HG02798 (cell line): ENCODE measurements around the gene ATP10A.
A peak's percentile ranks its signal among the peaks of the same experiment; 100 is the strongest.

Source experiments
- ATAC-seq: cut with Tn5 transposase; IDR thresholded peaks from one replicate; pipeline ENCODE4 v1.9.1; 2021; ENCODE audit warnings: mild to moderate bottlenecking; ENCODE audit not compliant: unreplicated experiment, poor library complexity

ATP10A gene

DNA sequence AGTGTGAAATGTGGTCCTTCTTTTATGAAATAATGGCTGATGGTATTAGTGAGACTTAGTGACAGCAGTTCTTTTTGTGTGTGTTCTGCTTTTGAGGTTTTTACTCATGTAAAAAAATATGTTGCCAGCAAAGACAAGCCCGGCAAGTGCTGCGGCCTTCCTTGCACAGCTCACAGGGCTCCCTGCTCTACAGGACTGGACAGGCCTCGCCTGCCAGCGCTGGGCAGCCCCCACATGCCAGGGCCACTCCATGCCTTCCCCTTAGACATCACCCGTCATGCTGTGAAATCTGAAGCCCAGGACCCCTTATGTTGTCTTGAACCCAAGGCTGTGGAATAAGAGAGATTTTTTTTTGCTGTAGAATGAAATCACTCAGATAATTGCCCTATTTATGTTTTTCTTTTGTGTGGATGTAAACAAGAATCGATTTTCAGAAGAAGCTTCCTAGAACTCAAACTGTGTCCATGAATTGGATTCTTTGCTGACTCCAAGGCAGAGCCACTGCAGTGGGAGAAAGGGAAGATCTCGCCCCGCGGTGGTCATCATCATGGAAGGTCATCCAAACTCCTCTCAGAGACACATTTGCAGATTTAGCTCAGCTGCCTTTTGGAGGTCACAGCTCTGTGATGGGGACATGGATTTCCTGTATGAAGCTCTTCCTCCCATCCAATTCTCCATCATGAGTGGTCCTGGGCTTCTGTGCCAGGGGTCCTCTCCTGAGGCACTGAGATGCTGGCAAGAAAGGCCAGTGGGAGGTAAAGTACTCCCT is 150.8 kb downstream of the ATP10A start:
- ATAC-seq, result no peak

DNA sequence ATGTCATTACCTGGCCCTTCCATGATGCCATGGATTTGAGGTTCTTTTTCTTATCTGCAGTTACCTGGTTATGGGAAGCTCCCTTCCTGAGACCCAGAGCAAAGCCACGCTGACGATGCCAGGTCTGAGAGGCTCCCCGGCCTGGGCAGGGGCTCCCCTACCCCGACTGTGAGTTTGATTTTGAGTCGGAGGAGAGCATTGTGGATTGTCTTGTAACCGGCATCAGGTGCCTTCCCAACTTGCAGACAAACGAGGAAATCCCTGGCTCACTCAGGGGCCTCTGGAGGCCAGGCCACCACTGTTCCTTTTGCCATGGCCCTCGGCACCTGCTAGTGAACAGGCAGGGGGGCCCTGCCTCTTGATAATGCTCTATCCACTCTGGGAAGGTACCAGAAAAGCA is 151.4 kb downstream of the ATP10A start:
- ATAC-seq, result no peak

DNA sequence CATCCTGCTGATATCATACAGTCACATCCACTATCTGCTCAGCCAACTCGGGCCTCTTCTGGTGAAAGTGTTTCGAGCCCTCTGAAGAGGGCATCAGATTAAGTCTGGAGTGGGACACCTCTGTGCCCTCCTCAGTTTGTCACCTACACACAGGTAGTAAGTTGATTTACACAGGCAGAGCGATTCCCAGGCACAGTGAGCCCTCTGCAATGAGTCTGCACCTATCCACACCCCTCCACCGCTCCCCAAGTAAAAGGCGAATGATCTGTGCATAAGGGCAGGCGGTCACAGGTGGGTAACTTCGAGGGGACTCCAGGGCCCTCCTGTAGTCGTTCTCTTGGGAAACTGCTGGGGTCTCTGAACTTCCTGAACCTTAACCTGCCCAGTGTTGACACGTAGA is 152.0 kb downstream of the ATP10A start:
- ATAC-seq, result no peak

DNA sequence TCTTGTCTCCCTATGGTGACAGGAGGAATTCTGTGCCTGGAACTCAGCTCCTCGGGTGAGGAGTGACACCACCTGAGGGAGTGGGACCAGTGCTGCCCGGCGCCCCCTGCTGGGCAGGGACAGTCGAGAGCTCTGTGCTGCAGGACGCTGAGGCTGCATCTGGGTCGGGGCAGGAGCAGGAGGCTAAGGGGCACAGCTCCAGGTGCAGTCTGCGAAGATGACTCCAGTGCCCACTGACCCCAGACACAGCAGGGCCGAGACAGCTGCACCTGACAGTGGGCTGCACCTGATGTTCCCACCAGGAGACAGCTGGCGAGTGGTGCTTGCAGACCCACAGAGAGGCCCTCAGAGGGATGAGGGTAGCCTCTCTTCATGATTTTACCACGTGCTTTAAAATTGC is 152.9 kb downstream of the ATP10A start:
- peak; percentile 51 for ATAC-seq

DNA sequence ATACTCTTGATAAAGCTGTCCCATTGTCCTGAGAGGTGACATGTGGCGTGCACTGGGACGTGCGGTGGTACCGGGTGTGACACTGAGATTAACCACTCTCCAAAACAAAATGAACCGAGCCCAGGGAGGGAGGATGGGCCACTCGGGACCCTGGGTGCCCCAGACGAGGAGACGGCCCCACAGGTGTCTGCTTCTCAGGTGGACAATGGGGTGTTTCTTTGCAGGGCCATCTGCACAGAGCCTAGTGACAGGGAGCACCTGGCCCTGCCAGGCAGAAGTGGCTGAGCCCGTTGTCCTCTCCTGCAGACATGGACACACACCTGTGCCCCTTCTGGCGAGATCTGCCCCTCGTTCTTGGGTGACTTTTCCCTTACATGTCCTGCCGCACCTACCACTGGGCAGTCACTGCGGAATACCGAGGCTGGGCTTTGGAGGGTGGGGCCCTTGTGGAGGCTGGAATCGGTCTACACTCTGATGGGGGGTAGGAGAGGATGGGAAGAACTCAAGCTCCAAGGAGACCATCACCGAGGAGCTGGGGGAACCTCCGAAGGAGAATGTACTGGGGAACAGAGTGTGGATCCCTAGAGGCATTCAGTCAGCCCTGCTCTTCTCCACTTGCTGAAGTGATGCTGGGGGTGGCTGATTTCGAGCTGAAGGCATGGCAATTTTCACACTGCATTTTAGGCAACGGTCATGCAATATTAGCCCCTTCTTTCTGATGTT is 153.5 kb downstream of the ATP10A start:
- ATAC-seq, result no peak

DNA sequence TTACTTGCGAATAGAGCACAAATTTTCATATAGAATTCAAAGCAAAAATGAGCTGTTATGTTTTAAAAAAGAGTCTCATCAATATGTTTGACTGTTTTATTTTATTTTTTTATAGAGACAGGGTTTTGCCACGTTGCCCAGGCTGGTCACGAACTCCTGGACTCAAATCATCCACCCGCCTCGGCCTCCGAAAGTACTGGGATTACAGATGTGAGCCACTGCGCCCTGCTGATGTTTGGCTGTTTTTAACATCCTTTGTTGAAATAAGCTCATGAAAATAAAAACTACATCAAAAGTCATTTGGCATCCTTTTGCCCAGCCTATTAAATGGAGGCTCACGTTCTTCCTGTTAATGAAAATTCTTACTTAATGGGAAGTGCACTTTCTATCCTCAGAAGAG is 154.7 kb downstream of the ATP10A start:
- ATAC-seq, result no peak

DNA sequence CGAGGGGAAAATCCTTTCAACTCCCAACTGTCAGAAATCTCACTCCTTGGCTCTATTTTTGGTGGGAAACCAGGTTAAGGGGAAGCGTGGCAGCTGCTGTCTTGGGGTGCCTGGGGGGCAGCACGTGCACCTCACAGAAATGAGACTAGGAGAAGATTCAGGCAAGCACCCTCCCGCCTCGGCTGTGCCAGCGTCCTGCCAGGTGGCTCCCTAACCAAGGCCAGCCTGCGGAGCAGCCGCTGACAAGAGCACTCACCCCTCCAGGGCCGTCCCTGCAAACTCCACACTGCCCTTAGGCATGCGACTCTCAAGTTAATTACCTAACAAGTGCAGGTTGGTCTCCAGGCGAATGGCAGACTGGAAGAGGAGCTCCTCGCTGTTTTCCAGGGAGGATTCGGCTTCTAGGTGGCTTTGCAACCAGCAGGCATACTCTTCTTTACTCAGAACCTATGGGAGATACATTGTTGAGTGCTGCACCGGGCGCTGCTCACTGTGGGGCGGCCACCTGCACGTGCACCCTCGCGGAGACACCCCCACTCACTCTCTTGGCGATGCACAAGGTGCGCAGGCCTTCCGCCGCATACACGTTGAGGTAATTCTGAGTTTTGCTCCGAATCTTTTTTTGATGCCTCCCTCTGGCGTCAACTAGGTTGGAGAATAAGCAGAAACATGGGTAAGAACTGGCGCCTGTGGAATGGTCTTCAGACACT is 155.3 kb downstream of the ATP10A start:
- ATAC-seq, result no peak

DNA sequence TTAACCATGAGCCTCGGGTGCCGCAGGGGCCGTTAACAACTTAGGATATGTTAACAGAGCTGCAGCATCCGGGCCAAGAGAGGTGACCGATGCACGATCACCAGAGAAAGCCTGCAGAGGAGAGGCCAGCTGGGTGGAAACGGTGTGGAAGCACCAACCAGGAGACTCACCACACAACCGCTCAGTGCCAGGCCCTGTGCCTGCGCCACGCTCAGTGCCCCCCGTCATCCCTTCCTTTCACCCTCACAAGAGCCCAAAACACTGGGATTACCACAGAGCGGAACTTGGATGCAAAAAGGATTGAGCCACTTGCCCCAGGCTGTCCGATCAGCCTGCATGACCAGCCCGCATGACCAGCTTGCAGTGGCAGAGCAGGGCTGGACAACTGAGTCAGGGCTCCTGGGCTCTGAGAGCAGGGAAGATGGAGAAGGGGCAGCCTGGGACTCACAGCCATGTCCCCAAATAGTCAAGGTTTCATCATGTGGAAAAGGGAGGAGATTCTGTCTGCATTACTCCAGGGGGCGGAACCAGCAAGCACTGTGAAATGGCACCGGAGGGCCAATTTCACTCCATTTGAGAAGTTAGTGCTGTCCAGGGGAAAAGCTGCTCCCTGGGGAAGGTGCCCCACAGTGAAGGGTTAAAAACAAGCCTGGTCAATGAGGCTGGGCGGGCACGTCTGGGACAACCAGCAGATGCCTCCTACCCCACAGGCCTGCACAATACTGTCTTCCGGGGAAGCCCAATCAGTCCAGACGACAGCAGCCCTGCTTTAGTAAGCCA is 156.8 kb downstream of the ATP10A start:
- no peak for ATAC-seq

DNA sequence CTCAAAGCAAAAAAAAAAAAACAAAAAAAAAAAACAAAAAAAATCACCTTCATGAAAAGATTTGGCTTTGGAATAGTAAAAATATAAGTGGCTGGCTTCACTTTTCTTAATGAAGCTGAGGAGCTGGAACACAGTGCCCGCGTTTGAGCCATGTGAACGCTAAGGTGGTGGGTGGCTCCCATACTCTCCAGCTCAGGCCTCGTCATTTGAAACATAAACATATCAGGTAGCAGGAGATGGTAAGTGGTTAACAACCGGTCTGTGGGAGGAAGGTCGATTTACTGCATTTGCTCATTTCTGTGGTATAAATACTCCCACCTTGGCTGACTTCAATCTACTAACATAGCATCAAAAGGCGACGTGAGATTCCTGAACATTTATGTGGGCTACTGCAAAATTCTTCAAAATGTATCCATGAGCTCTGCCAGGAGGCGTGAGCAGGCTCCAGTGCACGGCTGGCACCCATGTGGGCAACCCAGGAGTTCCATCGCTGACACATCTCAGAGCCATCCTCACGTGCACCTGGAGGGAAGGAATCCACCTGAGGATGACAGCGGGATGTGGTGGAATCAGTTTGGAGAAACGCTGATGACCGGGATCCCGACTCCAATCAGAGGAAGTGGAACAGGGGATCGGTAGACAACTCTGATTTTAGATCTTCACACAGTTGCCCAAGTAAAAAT is 157.6 kb downstream of the ATP10A start:
- ATAC-seq, result no peak

DNA sequence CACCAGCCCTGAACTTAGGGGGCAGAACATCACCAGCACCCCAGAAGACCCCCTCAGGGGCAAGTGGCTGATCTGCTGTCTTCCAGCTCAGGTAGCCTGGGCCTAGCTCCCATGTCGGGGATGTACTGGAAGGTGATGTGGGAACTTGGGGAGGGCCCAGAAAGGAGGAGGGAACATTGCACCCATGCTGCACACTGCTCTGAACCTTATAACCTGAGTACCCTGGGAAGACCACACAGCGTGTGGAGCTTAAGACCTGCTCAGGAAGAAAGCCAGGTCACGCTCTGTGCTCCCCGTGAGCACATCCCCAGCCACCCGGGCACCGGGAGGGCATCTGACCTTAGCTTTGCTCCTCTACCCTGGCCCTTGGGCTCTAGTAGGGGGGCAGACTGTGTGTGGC is 159.4 kb downstream of the ATP10A start:
- ATAC-seq, result no peak

DNA sequence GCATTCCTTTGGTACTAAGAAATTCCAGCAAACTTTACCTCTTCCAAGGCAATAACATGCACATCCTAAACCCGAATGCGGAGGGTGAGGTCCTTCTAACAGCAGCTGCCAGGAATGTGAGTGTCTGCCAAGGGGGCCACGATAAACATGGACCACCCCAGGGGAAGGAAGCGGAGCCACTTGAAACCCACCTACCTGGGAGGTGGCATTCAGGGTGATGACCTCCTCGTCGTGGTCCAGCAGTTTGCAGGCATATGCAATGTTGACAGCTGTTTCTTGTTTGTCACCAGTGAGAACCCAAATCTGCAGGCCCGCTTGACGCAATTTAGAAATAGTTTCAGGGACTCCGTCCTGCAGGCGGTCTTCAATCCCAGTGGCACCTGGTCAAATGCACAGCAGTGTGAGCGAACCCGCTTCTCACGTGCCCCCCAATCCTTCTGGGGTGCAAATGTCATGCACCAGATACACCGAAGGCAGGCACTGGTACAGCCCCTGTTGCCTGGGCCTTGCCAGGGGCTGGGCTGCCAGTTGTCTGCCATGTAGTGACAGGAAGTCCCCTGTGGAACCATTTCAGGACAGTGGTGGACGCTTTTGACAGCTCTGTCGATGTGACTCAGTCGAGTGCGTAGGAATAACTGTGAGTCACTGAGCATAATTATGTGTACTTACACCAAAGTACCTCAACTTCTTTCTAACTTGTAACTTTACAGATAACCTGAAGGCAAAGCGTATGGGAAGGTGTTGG is 161.2 kb downstream of the ATP10A start:
- ATAC-seq, result no peak

DNA sequence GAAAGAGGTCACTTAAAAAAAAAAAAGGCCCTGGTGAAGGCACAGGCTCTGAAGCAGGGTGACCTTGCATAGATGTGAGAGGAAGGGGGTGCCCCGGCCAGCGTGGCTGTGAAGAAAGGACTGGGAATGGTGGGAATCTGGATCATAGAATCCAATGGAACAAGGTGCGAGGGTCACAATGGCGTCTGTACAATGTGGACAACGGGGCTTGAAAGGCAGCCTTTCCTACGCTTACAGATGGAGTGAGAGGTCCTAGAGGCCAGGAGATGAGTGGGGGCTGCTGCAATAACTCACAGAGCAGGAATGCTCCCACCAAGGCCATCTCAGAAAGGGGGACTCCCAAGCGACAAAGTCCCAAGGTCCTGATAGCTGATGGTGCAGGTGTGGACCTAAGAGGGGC is 162.2 kb downstream of the ATP10A start:
- ATAC-seq, result no peak

DNA sequence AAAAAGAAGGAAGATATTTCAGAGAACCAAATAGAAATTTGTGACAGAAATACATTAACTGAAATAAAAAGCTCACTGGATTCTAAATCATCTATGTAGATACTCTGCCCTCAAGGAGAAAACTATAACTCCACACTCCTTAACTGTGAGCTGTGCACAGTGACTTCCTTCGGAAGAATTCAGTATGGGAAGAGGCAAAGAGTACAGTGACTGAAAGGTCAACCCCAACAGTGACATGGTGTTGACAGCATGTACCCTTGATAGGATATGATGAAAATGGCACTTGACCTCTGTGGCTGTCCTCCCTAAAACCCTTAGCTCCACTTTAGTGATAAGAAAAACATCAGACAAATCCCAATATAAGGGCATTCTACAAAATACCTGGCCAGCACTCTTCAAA is 165.5 kb downstream of the ATP10A start:
- ATAC-seq, result no peak

DNA sequence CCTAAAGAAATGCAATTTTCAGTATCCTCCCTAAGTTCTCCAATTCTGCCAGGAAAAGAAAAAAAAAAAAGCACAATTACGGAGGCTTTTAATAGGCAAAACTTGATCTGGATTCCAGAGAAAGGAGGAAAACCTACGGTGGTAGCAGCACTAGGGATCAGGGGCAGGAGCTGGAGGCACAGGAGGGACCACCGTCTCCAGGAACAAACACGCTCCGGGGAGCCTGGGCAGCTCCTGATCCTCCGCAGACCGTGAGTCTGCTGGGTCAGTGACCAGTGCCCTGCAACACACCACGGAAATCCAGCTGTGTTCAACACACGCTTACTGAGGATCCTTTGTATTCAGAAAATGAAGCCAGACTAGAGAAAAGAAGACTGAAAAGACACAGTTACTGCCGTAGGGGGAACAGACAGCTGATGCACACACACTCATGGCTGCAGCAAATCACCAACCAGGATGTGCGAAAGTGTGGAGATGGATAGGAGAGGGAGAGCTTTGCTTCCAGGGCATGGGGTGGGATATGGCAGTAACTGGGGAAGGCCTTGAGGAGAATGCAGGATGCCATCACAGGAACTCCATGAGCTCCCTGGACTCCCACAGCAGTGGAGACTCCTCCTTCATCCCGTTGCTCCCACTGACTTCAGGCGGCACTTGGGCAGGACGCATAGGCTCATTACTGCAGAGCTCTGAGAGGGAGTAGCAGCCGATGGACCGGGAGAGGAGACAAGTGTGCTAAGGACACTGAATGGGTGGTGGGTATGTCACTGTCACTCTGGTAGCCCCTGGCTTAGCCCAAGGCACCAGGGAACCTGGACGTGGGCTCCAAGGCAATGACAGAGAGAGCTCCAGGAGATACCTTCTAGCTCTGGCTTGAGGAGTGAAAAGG is 167.0 kb downstream of the ATP10A start:
- ATAC-seq, result no peak

DNA sequence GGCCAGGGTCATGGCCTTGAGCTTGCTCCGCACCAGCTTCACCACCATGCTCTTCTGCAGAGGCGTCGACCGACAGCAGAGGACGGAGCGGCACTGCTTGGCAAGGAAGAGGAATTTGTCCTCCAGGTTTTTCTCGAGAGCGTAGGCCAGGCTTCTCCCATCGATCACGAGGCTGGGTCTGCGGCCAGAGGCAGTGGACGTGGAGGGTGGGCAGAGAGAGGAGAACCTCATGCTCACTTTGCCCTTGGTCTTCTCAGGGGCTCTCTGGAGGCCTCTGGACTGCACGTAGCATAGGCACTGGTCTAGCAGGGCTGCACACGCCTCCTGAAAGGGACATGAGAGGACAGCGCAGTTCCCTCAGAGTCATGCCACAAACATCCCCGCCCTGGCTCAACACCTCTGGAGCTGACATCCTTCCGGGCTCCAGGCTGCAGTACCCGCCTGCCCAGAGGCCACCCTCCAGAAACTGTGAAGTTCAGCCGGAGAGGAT is 168.3 kb downstream of the ATP10A start:
- ATAC-seq, result no peak

DNA sequence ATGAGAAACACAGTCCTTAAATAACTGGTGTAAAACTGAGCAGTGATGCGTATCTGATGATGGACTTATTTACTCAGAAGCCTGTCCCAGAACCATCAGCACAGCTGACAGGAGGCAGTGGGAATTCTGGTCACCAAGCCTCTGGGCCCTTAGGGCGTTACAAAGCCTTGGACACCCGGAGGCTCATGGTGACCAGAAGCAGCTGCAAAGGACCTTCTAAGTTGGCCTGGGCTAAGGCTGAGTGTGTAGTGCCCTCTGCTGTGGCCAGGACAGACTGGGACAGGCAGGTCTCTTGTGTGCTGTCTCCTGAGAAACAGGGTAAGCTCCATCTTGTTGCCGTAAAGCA is 168.9 kb downstream of the ATP10A start:
- ATAC-seq, result no peak

DNA sequence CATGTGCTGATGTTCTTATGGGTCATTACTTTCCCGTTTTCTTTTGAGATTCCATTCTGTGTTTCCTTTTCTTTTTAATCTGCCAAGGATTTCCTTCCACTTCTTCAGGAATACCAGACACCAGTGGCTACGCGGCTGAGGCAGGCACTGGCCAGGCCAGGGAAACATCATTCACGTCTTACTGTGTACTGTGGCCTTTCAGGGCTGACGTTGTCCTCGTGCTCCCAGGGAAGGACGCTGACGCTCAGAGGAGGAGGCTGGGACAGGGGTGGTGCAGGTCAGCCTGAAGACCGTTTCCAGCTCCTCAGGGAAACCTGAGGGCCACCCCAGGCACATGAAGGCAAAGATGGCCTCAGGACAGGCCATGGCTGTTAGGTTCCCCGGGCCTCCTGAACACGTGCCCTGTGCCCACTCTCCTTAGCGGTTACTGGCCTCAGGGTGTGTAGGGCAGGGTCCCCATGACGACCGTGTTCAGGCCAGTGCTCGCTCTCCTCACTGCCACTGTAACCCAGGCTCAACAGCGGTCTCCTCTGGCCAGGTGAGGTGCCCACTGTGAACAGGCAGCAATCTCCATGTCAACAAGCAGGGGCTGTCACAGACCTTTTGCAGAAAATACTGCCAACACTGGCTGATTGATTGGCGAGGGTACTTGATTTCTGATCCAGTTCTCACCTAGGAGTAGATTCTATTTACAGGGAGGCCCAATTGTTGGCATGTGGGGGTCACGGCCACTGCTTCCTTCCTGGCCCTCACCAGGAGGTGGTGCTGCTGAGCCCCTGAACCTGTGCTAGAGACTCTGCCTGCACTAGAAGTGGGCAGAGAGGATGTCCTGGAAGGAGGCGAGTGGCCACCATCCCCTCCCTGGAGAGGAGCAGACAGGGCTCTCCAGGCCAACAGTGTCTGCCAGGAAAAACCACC is 169.5 kb downstream of the ATP10A start:
- ATAC-seq, result no peak
